ENCODE measurements around the gene C19orf47.

GRCh38 chr19:40317338-40317737 lies 30.9 kb downstream of the C19orf47 start:
- TF ChIP-seq, protein P1, sequence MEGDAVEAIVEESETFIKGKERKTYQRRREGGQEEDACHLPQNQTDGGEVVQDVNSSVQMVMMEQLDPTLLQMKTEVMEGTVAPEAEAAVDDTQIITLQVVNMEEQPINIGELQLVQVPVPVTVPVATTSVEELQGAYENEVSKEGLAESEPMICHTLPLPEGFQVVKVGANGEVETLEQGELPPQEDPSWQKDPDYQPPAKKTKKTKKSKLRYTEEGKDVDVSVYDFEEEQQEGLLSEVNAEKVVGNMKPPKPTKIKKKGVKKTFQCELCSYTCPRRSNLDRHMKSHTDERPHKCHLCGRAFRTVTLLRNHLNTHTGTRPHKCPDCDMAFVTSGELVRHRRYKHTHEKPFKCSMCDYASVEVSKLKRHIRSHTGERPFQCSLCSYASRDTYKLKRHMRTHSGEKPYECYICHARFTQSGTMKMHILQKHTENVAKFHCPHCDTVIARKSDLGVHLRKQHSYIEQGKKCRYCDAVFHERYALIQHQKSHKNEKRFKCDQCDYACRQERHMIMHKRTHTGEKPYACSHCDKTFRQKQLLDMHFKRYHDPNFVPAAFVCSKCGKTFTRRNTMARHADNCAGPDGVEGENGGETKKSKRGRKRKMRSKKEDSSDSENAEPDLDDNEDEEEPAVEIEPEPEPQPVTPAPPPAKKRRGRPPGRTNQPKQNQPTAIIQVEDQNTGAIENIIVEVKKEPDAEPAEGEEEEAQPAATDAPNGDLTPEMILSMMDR (IDR thresholded peaks at IDR 0.05): no peak
- no peak for TF ChIP-seq EP300 (IDR thresholded peaks at IDR 0.05)

Data from tibial nerve (tissue), 4 donors.